Astrocyte of the cerebellum (primary cell): Measurements from ENCODE around the gene NOVA2.
A peak's percentile ranks its signal among the peaks of the same experiment; 100 is the strongest.

Experiments
- DNase-seq: peaks from one replicate; pipeline ENCODE4 v3.0.0-alpha.2; 2011; ENCODE audit warnings: low read depth
- H3K4me3 ChIP-seq: 2 replicates; pipeline ENCODE4 v1.5.1; 2011; ENCODE audit warnings: mild to moderate bottlenecking, low read depth, low read length, moderate library complexity
- in situ Hi-C: cut with HindIII; loops from 2 replicates; pipeline ENCODE4 v1.10.0; 2017; ENCODE audit warnings: low sequenced_read_pairs
- TF ChIP-seq, protein P1 (sequence below): IDR thresholded peaks from 2 replicates; pipeline ENCODE4 v1.5.1; 2012; ENCODE audit warnings: low read length, low read depth, moderate library complexity, mild to moderate bottlenecking; ENCODE audit errors: missing control alignments

Gene NOVA2

GRCh38 chr19:45929247-45929646 lies 44.4 kb downstream of the NOVA2 start:
- H3K4me3 ChIP-seq: no peak overlapping the region
- TF ChIP-seq, protein P1, sequence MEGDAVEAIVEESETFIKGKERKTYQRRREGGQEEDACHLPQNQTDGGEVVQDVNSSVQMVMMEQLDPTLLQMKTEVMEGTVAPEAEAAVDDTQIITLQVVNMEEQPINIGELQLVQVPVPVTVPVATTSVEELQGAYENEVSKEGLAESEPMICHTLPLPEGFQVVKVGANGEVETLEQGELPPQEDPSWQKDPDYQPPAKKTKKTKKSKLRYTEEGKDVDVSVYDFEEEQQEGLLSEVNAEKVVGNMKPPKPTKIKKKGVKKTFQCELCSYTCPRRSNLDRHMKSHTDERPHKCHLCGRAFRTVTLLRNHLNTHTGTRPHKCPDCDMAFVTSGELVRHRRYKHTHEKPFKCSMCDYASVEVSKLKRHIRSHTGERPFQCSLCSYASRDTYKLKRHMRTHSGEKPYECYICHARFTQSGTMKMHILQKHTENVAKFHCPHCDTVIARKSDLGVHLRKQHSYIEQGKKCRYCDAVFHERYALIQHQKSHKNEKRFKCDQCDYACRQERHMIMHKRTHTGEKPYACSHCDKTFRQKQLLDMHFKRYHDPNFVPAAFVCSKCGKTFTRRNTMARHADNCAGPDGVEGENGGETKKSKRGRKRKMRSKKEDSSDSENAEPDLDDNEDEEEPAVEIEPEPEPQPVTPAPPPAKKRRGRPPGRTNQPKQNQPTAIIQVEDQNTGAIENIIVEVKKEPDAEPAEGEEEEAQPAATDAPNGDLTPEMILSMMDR: no peak
- in situ Hi-C loops: loop anchor here (5.0 to 10.0 kb wide), 3 partner anchors 33 to 76 kb away; no protein-coding TSS in a partner anchor
- DNase-seq: no peak

- no peak overlapping the region for H3K4me3 ChIP-seq
- TF ChIP-seq, protein P1: no peak
- peak; percentile 73 for DNase-seq
- in situ Hi-C loops: loop anchor here (5.0 to 10.0 kb wide), 3 partner anchors 35 to 77 kb away; no protein-coding TSS in a partner anchor
These were observed 46.0 kb downstream of the NOVA2 start for GRCh38 chr19:45927565-45928261.

GRCh38 chr19:45924891-45925447 lies 48.7 kb downstream of the NOVA2 start:
- TF ChIP-seq, protein P1: no peak
- in situ Hi-C loops: loop anchor here (5.0 to 10.0 kb wide), 3 partner anchors 37 to 80 kb away; no protein-coding TSS in a partner anchor
- no peak overlapping the region for H3K4me3 ChIP-seq
- no peak for DNase-seq

- TF ChIP-seq, protein P1: no peak
- in situ Hi-C loops: loop anchor here (10.0 kb wide), 1 partner anchor 83 kb away; no protein-coding TSS in a partner anchor
- DNase-seq: no peak
- H3K4me3 ChIP-seq: no peak overlapping the region
These were observed 51.4 kb downstream of the NOVA2 start for GRCh38 chr19:45922281-45922680.

- DNase-seq: no peak
- no peak overlapping the region for H3K4me3 ChIP-seq
- TF ChIP-seq, protein P1: no peak
- in situ Hi-C loops: loop anchor here (10.0 kb wide), 1 partner anchor 84 kb away; no protein-coding TSS in a partner anchor
These were observed 53.2 kb downstream of the NOVA2 start for GRCh38 chr19:45920458-45920857.

GRCh38 chr19:45919678-45920077 lies 54.0 kb downstream of the NOVA2 start:
- no peak overlapping the region for H3K4me3 ChIP-seq
- DNase-seq: no peak
- TF ChIP-seq, protein P1: no peak
- in situ Hi-C loops: loop anchor here (10.0 kb wide), 1 partner anchor 85 kb away; no protein-coding TSS in a partner anchor
